Neural cell (in vitro differentiated cells): ENCODE measurements around the gene SHLD2. TPM values are rescaled to one million over a fixed set of nuclear protein-coding genes. Genes with fewer than 3 reads are reported as not detected.
"Not testable (repeated sequence)": the region's sequence is repeated elsewhere in the genome, so short reads cannot be mapped to it uniquely, and the experiment has no call there.

ENCODE experiments used
- H2AFZ ChIP-seq: fragments of 200-600, 300-800 bp; sonication (generic), shearing (Covaris generic); 2 replicates; pipeline ENCODE4 v1.6.0; 2014; ENCODE audit warnings: low read depth, mild to moderate bottlenecking, antibody characterized with exemption, low read length, moderate library complexity
- H3F3A ChIP-seq: fragments of 200-600 bp; shearing (Covaris generic); 2 replicates; pipeline ENCODE4 v1.6.1; 2016; ENCODE audit warnings: mild to moderate bottlenecking, moderate library complexity, mixed read lengths, antibody characterized with exemption, low read length; ENCODE audit not compliant: insufficient read depth, poor library complexity, severe bottlenecking
- H3K27ac ChIP-seq: fragments of 200-600, 300-800 bp; sonication (generic), shearing (Covaris generic); 2 replicates; pipeline ENCODE4 v1.5.1; 2014; ENCODE audit warnings: mild to moderate bottlenecking, low read length, moderate library complexity
- H3K27me3 ChIP-seq: fragments of 300-800, 200-600 bp; sonication (generic), shearing (Covaris generic); 2 replicates; pipeline ENCODE4 v1.6.0; 2014; ENCODE audit warnings: mild to moderate bottlenecking, low read depth, low read length, moderate library complexity; ENCODE audit not compliant: insufficient read depth
- H3K36me3 ChIP-seq: fragments of 300-800, 200-600 bp; sonication (generic), shearing (Covaris generic); 2 replicates; pipeline ENCODE4 v1.5.1; 2014; ENCODE audit warnings: mild to moderate bottlenecking, antibody characterized with exemption, low read length, moderate library complexity; ENCODE audit not compliant: insufficient read depth
- H3K4me2 ChIP-seq: fragments of 300-800, 200-600 bp; sonication (generic), shearing (Covaris generic); 2 replicates; pipeline ENCODE4 v1.6.0; 2014; ENCODE audit warnings: mild to moderate bottlenecking, low read length
- H3K4me3 ChIP-seq: fragments of 300-800, 200-600 bp; sonication (generic), shearing (Covaris generic); 2 replicates; pipeline ENCODE4 v1.5.1; 2014; ENCODE audit warnings: mild to moderate bottlenecking, low read length, moderate library complexity
- H3K79me2 ChIP-seq: fragments of 200-600 bp; shearing (Covaris generic); replicated peaks from 2 replicates; pipeline ENCODE4 v1.6.0; 2014; ENCODE audit warnings: mild to moderate bottlenecking, low read length, moderate library complexity; ENCODE audit not compliant: insufficient read depth
- H3K9ac ChIP-seq: fragments of 300-800, 200-600 bp; sonication (generic), shearing (Covaris generic); 2 replicates; pipeline ENCODE4 v1.6.1; 2016; ENCODE audit warnings: mild to moderate bottlenecking, low read length, mixed read lengths
- H3K9me2 ChIP-seq: fragments of 200-600 bp; shearing (Covaris generic); 2 replicates; pipeline ENCODE4 v1.6.1; 2016; ENCODE audit warnings: mild to moderate bottlenecking, low read length, mixed read lengths; ENCODE audit not compliant: insufficient read depth
- H3K9me3 ChIP-seq: fragments of 200-600, 300-800 bp; sonication (generic), shearing (Covaris generic); 2 replicates; pipeline ENCODE4 v1.6.1; 2016; ENCODE audit warnings: mild to moderate bottlenecking, mixed run types, low read length, moderate library complexity, mixed read lengths
- H4K20me1 ChIP-seq: fragments of 200-600 bp; shearing (Covaris generic); 2 replicates; pipeline ENCODE4 v1.6.1; 2016; ENCODE audit warnings: mild to moderate bottlenecking, mixed run types; ENCODE audit not compliant: insufficient read depth
- polyA plus RNA-seq: library from polyadenylated mRNA; depleted of rRNA; stranded (reverse); fragments of >200 nt; gene quantifications from 2 replicates; pipeline ENCODE4 v1.2.3, GENCODE V29; 2014

The SHLD2 gene
- polyA plus RNA-seq, 1 donor from 2014 or later, result 15.8 TPM

DNA sequence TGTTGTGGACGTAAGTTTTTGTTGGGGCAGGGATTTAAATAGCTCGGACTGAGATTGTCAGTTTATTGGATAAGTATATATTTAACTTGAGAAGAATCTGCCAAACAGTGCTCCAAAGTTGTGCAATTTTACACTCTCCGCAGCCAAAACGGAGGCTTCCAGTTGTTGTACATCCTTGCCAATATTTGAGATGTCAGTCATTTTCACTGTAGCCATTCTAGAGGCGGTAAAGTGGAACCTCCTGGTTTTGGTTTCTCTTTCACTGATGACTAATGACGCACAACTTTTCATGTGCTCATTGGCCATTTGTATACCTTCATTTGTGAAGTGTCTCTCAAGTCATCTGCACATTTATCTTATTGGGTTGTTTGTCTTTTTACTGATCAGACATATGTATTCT is 105.9 kb downstream of the SHLD2 start:
- H3K36me3 ChIP-seq, H3K9me3 ChIP-seq, H3K4me3 ChIP-seq, H4K20me1 ChIP-seq, H3K9me2 ChIP-seq, H3K4me2 ChIP-seq, H3K27me3 ChIP-seq, H3F3A ChIP-seq, H3K9ac ChIP-seq, H3K79me2 ChIP-seq, H3K27ac ChIP-seq, H2AFZ ChIP-seq: not testable (repeated sequence)

- not testable (repeated sequence) for H3K27ac ChIP-seq, H4K20me1 ChIP-seq
Observed at GRCh38 chr10:87204801-87205200, 109.8 kb downstream of the SHLD2 start.

DNA sequence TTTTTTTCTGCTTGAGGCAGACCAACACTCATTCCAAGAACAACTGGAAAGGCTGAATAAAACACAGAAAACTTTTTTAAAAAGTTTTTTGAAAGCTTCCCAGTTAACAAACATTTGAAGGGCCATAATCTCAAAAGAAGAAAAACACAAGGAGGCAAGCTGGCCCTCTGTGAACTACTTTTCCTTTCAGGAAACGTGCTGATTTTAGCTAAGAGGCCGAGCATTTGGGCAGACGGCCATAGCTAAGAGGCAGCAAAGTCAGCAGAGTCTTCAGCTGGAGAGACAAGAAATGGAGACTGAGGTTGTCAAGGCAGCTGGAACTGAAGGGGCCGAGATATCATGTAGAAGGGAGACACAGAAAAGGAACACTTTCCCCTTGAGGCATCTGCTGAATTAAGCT is 111.9 kb downstream of the SHLD2 start:
- H4K20me1 ChIP-seq, H3F3A ChIP-seq, H3K36me3 ChIP-seq, H3K9ac ChIP-seq, H3K79me2 ChIP-seq, H3K27me3 ChIP-seq, H3K9me3 ChIP-seq, H3K4me2 ChIP-seq, H3K9me2 ChIP-seq, H3K4me3 ChIP-seq, H3K27ac ChIP-seq, H2AFZ ChIP-seq: not testable (repeated sequence)

More at GRCh38 chr10:87204801-87205200, 109.8 kb downstream of the SHLD2 start:
- H3K9me3 ChIP-seq, H3K36me3 ChIP-seq, H3K27me3 ChIP-seq, H3K79me2 ChIP-seq, H3K4me3 ChIP-seq, H2AFZ ChIP-seq, H3K9ac ChIP-seq, H3F3A ChIP-seq, H3K4me2 ChIP-seq, H3K9me2 ChIP-seq: not testable (repeated sequence)

- not testable (repeated sequence) for H3K4me2 ChIP-seq, H3K79me2 ChIP-seq, H3F3A ChIP-seq, H3K9ac ChIP-seq, H3K4me3 ChIP-seq, H4K20me1 ChIP-seq, H2AFZ ChIP-seq, H3K9me3 ChIP-seq, H3K27ac ChIP-seq, H3K27me3 ChIP-seq, H3K9me2 ChIP-seq, H3K36me3 ChIP-seq
Observed at GRCh38 chr10:87210309-87210708, 115.3 kb downstream of the SHLD2 start.

DNA sequence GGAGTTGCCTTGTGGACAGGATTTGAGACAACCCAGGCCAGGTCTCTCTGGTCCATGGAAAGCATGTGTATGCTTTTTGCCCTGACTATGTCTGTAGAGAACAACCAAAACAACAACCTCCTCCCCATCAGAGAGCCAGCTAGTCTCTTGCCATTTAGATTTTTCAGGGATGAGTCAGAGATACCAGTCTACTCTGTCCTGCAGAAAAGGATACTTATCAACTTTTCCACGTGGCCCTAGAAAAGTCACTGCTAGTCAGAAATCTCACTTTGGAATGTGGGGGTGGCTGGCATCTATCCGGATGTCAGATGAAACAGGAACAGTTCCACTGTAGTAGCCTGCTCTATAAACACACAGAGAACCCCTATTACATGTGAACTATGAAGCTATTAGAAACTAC is 116.8 kb downstream of the SHLD2 start:
- H3K9ac ChIP-seq, H3K4me2 ChIP-seq, H3K9me3 ChIP-seq: not testable (repeated sequence)

GRCh38 chr10:87213150-87213765 is 118.3 kb downstream of the SHLD2 start:
- H3K9ac ChIP-seq, result not testable (repeated sequence)

More for the DNA sequence above, 116.8 kb downstream of the SHLD2 start:
- H3K27ac ChIP-seq, H3K79me2 ChIP-seq, H3K4me3 ChIP-seq, H3K27me3 ChIP-seq, H3K36me3 ChIP-seq, H2AFZ ChIP-seq, H3F3A ChIP-seq, H3K9me2 ChIP-seq, H4K20me1 ChIP-seq: not testable (repeated sequence)

DNA sequence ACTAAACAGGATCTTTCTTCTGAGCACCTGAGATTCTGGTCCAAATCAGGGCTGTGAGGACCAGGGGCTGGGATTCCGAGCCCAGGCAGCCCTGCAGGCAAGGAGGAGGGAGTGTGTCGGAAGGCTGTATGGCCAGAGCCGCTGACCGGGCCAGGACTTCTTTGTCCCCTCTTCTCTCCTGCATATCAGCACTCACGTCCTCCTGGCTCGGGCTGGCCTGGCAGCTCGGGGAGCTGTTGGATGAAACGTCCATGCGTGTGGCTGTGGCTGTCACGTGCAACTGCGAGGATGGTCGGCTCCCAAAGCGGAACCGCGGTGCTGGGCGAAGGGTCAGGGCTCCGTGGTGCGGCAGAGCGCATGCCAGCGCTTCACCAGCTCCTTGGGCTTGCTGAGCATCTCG is 118.8 kb downstream of the SHLD2 start:
- not testable (repeated sequence) for H4K20me1 ChIP-seq, H3K4me2 ChIP-seq, H3K36me3 ChIP-seq, H3K27ac ChIP-seq, H3K79me2 ChIP-seq, H3K4me3 ChIP-seq, H3F3A ChIP-seq, H3K9me3 ChIP-seq, H2AFZ ChIP-seq, H3K9me2 ChIP-seq, H3K9ac ChIP-seq, H3K27me3 ChIP-seq

More at GRCh38 chr10:87213150-87213765, 118.3 kb downstream of the SHLD2 start:
- not testable (repeated sequence) for H3K27ac ChIP-seq, H3K36me3 ChIP-seq, H3K9me2 ChIP-seq, H3K9me3 ChIP-seq, H2AFZ ChIP-seq, H3F3A ChIP-seq, H3K79me2 ChIP-seq, H3K27me3 ChIP-seq, H4K20me1 ChIP-seq, H3K4me3 ChIP-seq, H3K4me2 ChIP-seq

- H3K79me2 ChIP-seq, H3K9me3 ChIP-seq, H3K27me3 ChIP-seq, H4K20me1 ChIP-seq, H3K4me3 ChIP-seq, H3K9ac ChIP-seq, H2AFZ ChIP-seq, H3K9me2 ChIP-seq, H3K4me2 ChIP-seq, H3K36me3 ChIP-seq, H3K27ac ChIP-seq, H3F3A ChIP-seq: not testable (repeated sequence)
Observed at GRCh38 chr10:87216120-87216519, 121.1 kb downstream of the SHLD2 start.
